SU-DHL-6 (cell line): ENCODE measurements around the gene NCKAP1.
A peak's percentile ranks its signal among the peaks of the same experiment; 100 is the strongest.

Source experiments
- H2AFZ ChIP-seq: fragments of 200-600 bp; sonication (generic); 2 replicates; pipeline ENCODE4 v1.6.1; 2014; ENCODE audit warnings: low read depth, mild to moderate bottlenecking, moderate library complexity, mixed read lengths, antibody characterized with exemption, low read length; ENCODE audit not compliant: severe bottlenecking
- H3F3A ChIP-seq: fragments of 200-600 bp; shearing (Covaris generic); 2 replicates; pipeline ENCODE4 v1.6.0; 2016; ENCODE audit warnings: antibody characterized with exemption, mild to moderate bottlenecking; ENCODE audit not compliant: insufficient read depth
- H3K27ac ChIP-seq: fragments of 200-600 bp; sonication (generic); 2 replicates; pipeline ENCODE4 v1.5.1; 2016; ENCODE audit warnings: low read depth, mild to moderate bottlenecking, low read length, moderate library complexity, mixed read lengths
- H3K27me3 ChIP-seq: fragments of 200-600 bp; sonication (generic), shearing (Covaris generic); 2 replicates; pipeline ENCODE4 v1.6.0; 2014; ENCODE audit warnings: mild to moderate bottlenecking, low read length
- H3K36me3 ChIP-seq: fragments of 200-600 bp; sonication (generic); 2 replicates; pipeline ENCODE4 v1.6.1; 2014; ENCODE audit warnings: mild to moderate bottlenecking, low read length, mixed read lengths
- H3K4me2 ChIP-seq: fragments of 300-600, 200-600 bp; shearing (Covaris generic), sonication (generic); 2 replicates; pipeline ENCODE4 v1.6.0; 2014; ENCODE audit warnings: low read length, low read depth, mild to moderate bottlenecking; ENCODE audit not compliant: poor library complexity, severe bottlenecking
- H3K4me3 ChIP-seq: fragments of 200-600 bp; sonication (generic); 2 replicates; pipeline ENCODE4 v1.5.1; 2014; ENCODE audit warnings: antibody characterized with exemption, low read length, mild to moderate bottlenecking, mixed read lengths; ENCODE audit not compliant: insufficient read depth, poor library complexity, severe bottlenecking
- H3K79me2 ChIP-seq: fragments of 200-600 bp; sonication (generic); 2 replicates; pipeline ENCODE4 v1.6.1; 2014; ENCODE audit warnings: mild to moderate bottlenecking, low read length, moderate library complexity; ENCODE audit not compliant: insufficient read depth
- H3K9ac ChIP-seq: fragments of 200-600 bp; sonication (generic); 2 replicates; pipeline ENCODE4 v1.7.0; 2014; ENCODE audit warnings: mild to moderate bottlenecking, low read length
- H3K9me2 ChIP-seq: fragments of 200-600 bp; sonication (generic); replicated peaks from 2 replicates; pipeline ENCODE4 v1.6.1; 2014; ENCODE audit warnings: low read length; ENCODE audit not compliant: insufficient read depth
- H3K9me3 ChIP-seq: fragments of 200-600 bp; sonication (generic); 2 replicates; pipeline ENCODE4 v1.6.1; 2014; ENCODE audit warnings: low read length, mixed read lengths; ENCODE audit not compliant: insufficient read depth
- H4K20me1 ChIP-seq: fragments of 200-600 bp; sonication (generic); 2 replicates; pipeline ENCODE4 v1.6.1; 2014; ENCODE audit warnings: low read depth, mild to moderate bottlenecking, antibody characterized with exemption, low read length, moderate library complexity, mixed read lengths
- CTCF ChIP-seq: fragments of 200-600 bp; sonication (generic); IDR thresholded peaks from one replicate; pipeline ENCODE4 v1.5.1; 2017; ENCODE audit warnings: antibody characterized with exemption, mild to moderate bottlenecking, low read length, moderate library complexity; ENCODE audit not compliant: insufficient read depth, poor library complexity, severe bottlenecking
- EZH2phosphoT487 ChIP-seq: fragments of 200-600 bp; sonication (generic), shearing (Covaris generic); conservative IDR thresholded peaks from 2 replicates; pipeline ENCODE4 v1.6.1; 2018; ENCODE audit warnings: mild to moderate bottlenecking, antibody characterized with exemption, low read length, moderate library complexity, mixed read lengths

Gene NCKAP1

GRCh38 chr2:182977463-182977862 lies 60.8 kb downstream of the NCKAP1 start:
- Histone ChIP-seq H3F3A (0 out of 2 replicates have a peak, but pooled peaks cover under 1% of the 10 kb centered on the region), H3K4me3 (no peak overlapping the region), H3K36me3 (0 out of 2 replicates have a peak, but pooled peaks cover 2% of the 10 kb centered on the region)

GRCh38 chr2:182973441-182974352 lies 64.6 kb downstream of the NCKAP1 start:
- Histone ChIP-seq H3K9me2 (no peaks in the 10 kb centered on the region), H3F3A (peaks cover 10% of the 10 kb centered on the region; the same call in 1 of the 2 replicates), H3K4me3 (no peak overlapping the region), H3K4me2 (no peak overlapping the region), H3K79me2 (no peaks in the 10 kb centered on the region), H3K9me3 (no peaks in the 10 kb centered on the region), H3K36me3 (0 out of 2 replicates have a peak, but pooled peaks cover 3% of the 10 kb centered on the region), H3K27me3 (no peaks in the 10 kb centered on the region), H3K9ac (no peak overlapping the region), H2AFZ (no peak overlapping the region), H3K27ac (no peak overlapping the region), H4K20me1 (no peaks in the 10 kb centered on the region)
- TF ChIP-seq CTCF (no peak), EZH2phosphoT487 (no peak)

More at GRCh38 chr2:182977463-182977862, 60.8 kb downstream of the NCKAP1 start:
- Histone ChIP-seq H3K9me2 (no peaks in the 10 kb centered on the region), H3K27me3 (no peaks in the 10 kb centered on the region), H3K9ac (no peak overlapping the region), H3K9me3 (no peaks in the 10 kb centered on the region), H3K27ac (no peak overlapping the region), H3K79me2 (no peaks in the 10 kb centered on the region), H2AFZ (no peak overlapping the region), H4K20me1 (no peaks in the 10 kb centered on the region), H3K4me2 (no peak overlapping the region)
- TF ChIP-seq CTCF: no peak

GRCh38 chr2:182972548-182972942 lies 65.7 kb downstream of the NCKAP1 start:
- no peak overlapping the region for H3K27ac ChIP-seq
- no peak for TF ChIP-seq EZH2phosphoT487
- no peaks in the 10 kb centered on the region for H4K20me1 ChIP-seq
- H3K9ac ChIP-seq: no peak overlapping the region
- H3K9me3 ChIP-seq: no peaks in the 10 kb centered on the region
- H2AFZ ChIP-seq: no peak overlapping the region
- 0 out of 2 replicates have a peak, but pooled peaks cover 3% of the 10 kb centered on the region for H3K36me3 ChIP-seq
- no peaks in the 10 kb centered on the region for H3K79me2 ChIP-seq
- peaks cover 10% of the 10 kb centered on the region; the same call in 1 of the 2 replicates for H3F3A ChIP-seq
- H3K9me2 ChIP-seq: no peaks in the 10 kb centered on the region
- H3K4me3 ChIP-seq: peak overlapping the region; percentile 17
- peak overlapping the region; percentile 51 for H3K4me2 ChIP-seq
- H3K27me3 ChIP-seq: no peaks in the 10 kb centered on the region
